Embryonic facial prominence (tissue), 1 donor: Measurements from ENCODE around the gene LHFPL2.
A peak's percentile ranks its signal among the peaks of the same experiment; 100 is the strongest.

Experiments used
- DNase-seq: peaks from one replicate; pipeline ENCODE4 v3.0.0-alpha.2; 2016; ENCODE audit errors: extremely low spot score

The LHFPL2 gene

GRCh38 chr5:78595458-78595921 lies 53.1 kb downstream of the LHFPL2 start:
- no peak for DNase-seq

GRCh38 chr5:78594610-78595457 lies 53.7 kb downstream of the LHFPL2 start:
- peak; percentile 29 for DNase-seq

GRCh38 chr5:78594021-78594420 lies 54.6 kb downstream of the LHFPL2 start:
- no peak for DNase-seq

- no peak for DNase-seq
These were observed 55.1 kb downstream of the LHFPL2 start for GRCh38 chr5:78593465-78593864.

GRCh38 chr5:78592735-78593386 lies 55.7 kb downstream of the LHFPL2 start:
- DNase-seq: no peak

GRCh38 chr5:78591972-78592700 lies 56.4 kb downstream of the LHFPL2 start:
- DNase-seq: no peak

- no peak for DNase-seq
These were observed 57.4 kb downstream of the LHFPL2 start for GRCh38 chr5:78591138-78591612.

- DNase-seq: no peak
These were observed 58.6 kb downstream of the LHFPL2 start for GRCh38 chr5:78589923-78590322.

GRCh38 chr5:78588507-78588906 lies 60.1 kb downstream of the LHFPL2 start:
- DNase-seq: no peak

- DNase-seq: no peak
These were observed 60.7 kb downstream of the LHFPL2 start for GRCh38 chr5:78587775-78588291.

- DNase-seq: no peak
These were observed 61.3 kb downstream of the LHFPL2 start for GRCh38 chr5:78587081-78587774.

GRCh38 chr5:78586251-78586650 lies 62.3 kb downstream of the LHFPL2 start:
- DNase-seq: no peak

- no peak for DNase-seq
These were observed 70.6 kb downstream of the LHFPL2 start for GRCh38 chr5:78578015-78578414.

GRCh38 chr5:78577071-78577807 lies 71.3 kb downstream of the LHFPL2 start:
- no peak for DNase-seq

- no peak for DNase-seq
These were observed 72.2 kb downstream of the LHFPL2 start for GRCh38 chr5:78576376-78576775.

GRCh38 chr5:78574731-78575161 lies 73.8 kb downstream of the LHFPL2 start:
- DNase-seq: no peak

GRCh38 chr5:78574131-78574673 lies 74.4 kb downstream of the LHFPL2 start:
- DNase-seq: no peak

GRCh38 chr5:78573318-78573717 lies 75.3 kb downstream of the LHFPL2 start:
- DNase-seq: no peak

GRCh38 chr5:78570646-78571045 lies 77.9 kb downstream of the LHFPL2 start:
- no peak for DNase-seq

GRCh38 chr5:78569441-78569840 lies 79.1 kb downstream of the LHFPL2 start:
- DNase-seq: no peak
